Cardiac fibroblast (primary cell): ENCODE measurements around the gene ANKRA2.

Source experiments
- DNase-seq, 2 donors: peaks; one replicate each; pipeline versions ENCODE4 v3.0.0 to v3.0.0-alpha.2; 2010; ENCODE audit warnings: low read depth in 2 of 2
- H3K4me3 ChIP-seq, 2 donors: replicated peaks in 1 of 2; 1 replicate in 1 of 2; 2 replicates in 1 of 2; pipeline ENCODE4 v1.5.1; 2011; ENCODE audit warnings: low read depth in 2 of 2, low read length in 2 of 2, mild to moderate bottlenecking in 2 of 2, moderate library complexity in 1 of 2
- CTCF ChIP-seq: IDR thresholded peaks from one replicate; pipeline ENCODE4 v1.5.1; 2011; ENCODE audit warnings: low read depth, mild to moderate bottlenecking, low read length, inconsistent platforms

The ANKRA2 gene

GRCh38 chr5:73552642-73553041 is 12.8 kb downstream of the ANKRA2 start:
- no peak for TF ChIP-seq CTCF
- DNase-seq = no peak
- no peak overlapping the region for H3K4me3 ChIP-seq

- TF ChIP-seq CTCF = no peak
- DNase-seq = no peak
- H3K4me3 ChIP-seq = no peak overlapping the region
These were observed 15.4 kb downstream of the ANKRA2 start for GRCh38 chr5:73550016-73550415.

- no peak for DNase-seq
- TF ChIP-seq CTCF = no peak
These were observed 20.0 kb downstream of the ANKRA2 start for GRCh38 chr5:73545403-73545779.

GRCh38 chr5:73544429-73545402 is 20.7 kb downstream of the ANKRA2 start:
- no peak overlapping the region for H3K4me3 ChIP-seq
- TF ChIP-seq CTCF = no peak
- peak; percentile 37 to 52 for DNase-seq

More at GRCh38 chr5:73545403-73545779, 20.0 kb downstream of the ANKRA2 start:
- H3K4me3 ChIP-seq = no peak overlapping the region

GRCh38 chr5:73542020-73542419 is 23.4 kb downstream of the ANKRA2 start:
- DNase-seq = peak in 1 of 2 donors; percentile 11
- TF ChIP-seq CTCF = no peak
- H3K4me3 ChIP-seq = no peak overlapping the region

- TF ChIP-seq CTCF = no peak
- no peak overlapping the region for H3K4me3 ChIP-seq
- DNase-seq = peak in 1 of 2 donors; percentile 78
These were observed 25.2 kb downstream of the ANKRA2 start for GRCh38 chr5:73540192-73540591.
